IMR-90 (cell line): ENCODE measurements around the gene TEDC2. TPM values are rescaled to one million over a fixed set of nuclear protein-coding genes. Genes with fewer than 3 reads are reported as not detected.
A peak's percentile ranks its signal among the peaks of the same experiment; 100 is the strongest.

ENCODE experiments used
- ATAC-seq: fragments of 200-7000 bp; cut with Tn5 transposase; 2 replicates; pipeline ENCODE4 v1.9.1; 2020; ENCODE audit warnings: low read depth, mild to moderate bottlenecking, moderate library complexity
- BruUV-seq: library from RNA; stranded (reverse); fragments of 400-500 nt; replicated peaks from 2 replicates; lab custom pipeline; 2021; lab: Mats Ljungman, UMichigan
- CTCF ChIA-PET: fragments of 300-600 bp; formaldehyde crosslinking; extraction: SDS; loops from one replicate; lab custom pipeline; 2021; ENCODE audit warnings: antibody characterized with exemption; lab: Yijun Ruan, JAX
- POLR2A ChIA-PET: fragments of 300-600 bp; sonication (Branson Sonifier 250); formaldehyde crosslinking; loops from one replicate; lab custom pipeline; 2022; ENCODE audit warnings: antibody characterized with exemption; ENCODE audit not compliant: unreplicated experiment; lab: Charles Lee
- DNase-seq: peaks from one replicate; pipeline ENCODE4 v3.0.0; 2013
- H2AFZ ChIP-seq: replicated peaks from 2 replicates; pipeline ENCODE3; 2013; ENCODE audit warnings: low read length, mild to moderate bottlenecking; ENCODE audit not compliant: poor library complexity
- H2AK5ac ChIP-seq: 2 replicates; pipeline ENCODE4 v1.6.1; 2013; ENCODE audit warnings: low read depth, low read length, inconsistent platforms
- H2AK9ac ChIP-seq: replicated peaks from 2 replicates; pipeline ENCODE3; 2013; ENCODE audit warnings: mild to moderate bottlenecking, low read depth, low read length, moderate library complexity; ENCODE audit not compliant: poor library complexity
- H2BK120ac ChIP-seq: 2 replicates; pipeline ENCODE4 v1.6.1; 2013; ENCODE audit warnings: low read depth, low read length, inconsistent platforms
- H2BK15ac ChIP-seq: 3 replicates; pipeline ENCODE4 v1.6.1; 2013; ENCODE audit warnings: low read depth, low read length, inconsistent platforms
- H2BK20ac ChIP-seq: 2 replicates; pipeline ENCODE4 v1.6.1; 2013; ENCODE audit warnings: low read depth, mild to moderate bottlenecking, inconsistent platforms, low read length, moderate library complexity
- H2BK5ac ChIP-seq: 2 replicates; pipeline ENCODE4 v1.6.1; 2013; ENCODE audit warnings: mild to moderate bottlenecking, low read depth, low read length, inconsistent platforms; ENCODE audit not compliant: poor library complexity, severe bottlenecking
- H3K14ac ChIP-seq: replicated peaks from 2 replicates; pipeline ENCODE4 v1.6.1; 2013; ENCODE audit warnings: low read depth, low read length, inconsistent platforms
- H3K18ac ChIP-seq: 2 replicates; pipeline ENCODE4 v1.6.1; 2013; ENCODE audit warnings: low read depth, low read length, control low read depth
- H3K23ac ChIP-seq: 2 replicates; pipeline ENCODE4 v1.6.1; 2013; ENCODE audit warnings: low read depth, low read length, inconsistent platforms
- H3K27ac ChIP-seq: 2 replicates; pipeline ENCODE4 v1.5.1; 2013; ENCODE audit warnings: mild to moderate bottlenecking, control low read depth, low read length; ENCODE audit not compliant: insufficient read depth
- H3K27me3 ChIP-seq: 2 replicates; pipeline ENCODE4 v1.6.1; 2013; ENCODE audit warnings: low read length; ENCODE audit not compliant: control insufficient read depth, insufficient read depth
- H3K36me3 ChIP-seq: 2 replicates; pipeline ENCODE4 v1.6.1; 2013; ENCODE audit warnings: low read length, mixed read lengths; ENCODE audit not compliant: control insufficient read depth, insufficient read depth
- H3K4ac ChIP-seq: 2 replicates; pipeline ENCODE4 v1.6.1; 2013; ENCODE audit warnings: low read depth, low read length, inconsistent platforms
- H3K4me1 ChIP-seq: 2 replicates; pipeline ENCODE4 v1.6.1; 2013; ENCODE audit warnings: low read length, mixed read lengths; ENCODE audit not compliant: control insufficient read depth, insufficient read depth
- H3K4me2 ChIP-seq: 2 replicates; pipeline ENCODE4 v1.6.1; 2013; ENCODE audit warnings: low read depth, mild to moderate bottlenecking, control low read depth, low read length, moderate library complexity
- H3K4me3 ChIP-seq: 2 replicates; pipeline ENCODE4 v1.5.1; 2013; ENCODE audit warnings: low read depth, mild to moderate bottlenecking, control low read depth, low read length, moderate library complexity; ENCODE audit not compliant: insufficient read depth
- H3K56ac ChIP-seq: 2 replicates; pipeline ENCODE4 v1.6.1; 2013; ENCODE audit warnings: low read length, inconsistent platforms; ENCODE audit not compliant: insufficient read depth; ENCODE audit errors: extremely low read depth
- H3K79me1 ChIP-seq, 2 experiments: 2 replicates each; pipeline ENCODE4 v1.6.1; 2013; ENCODE audit warnings: low read length in 2 of 2, inconsistent platforms in 1 of 2, low read depth in 1 of 2
- H3K9ac ChIP-seq: 2 replicates; pipeline ENCODE4 v1.6.1; 2013; ENCODE audit warnings: low read depth, low read length, control low read depth
- H3K9me1 ChIP-seq: 2 replicates; pipeline ENCODE4 v1.6.1; 2013; ENCODE audit warnings: low read length, inconsistent platforms; ENCODE audit not compliant: insufficient read depth
- H3K9me3 ChIP-seq: 2 replicates; pipeline ENCODE4 v1.6.1; 2013; ENCODE audit warnings: low read length; ENCODE audit not compliant: control insufficient read depth, insufficient read depth
- H4K20me1 ChIP-seq: 2 replicates; pipeline ENCODE4 v1.6.1; 2013; ENCODE audit warnings: low read length, inconsistent platforms; ENCODE audit not compliant: insufficient read depth
- H4K5ac ChIP-seq: 2 replicates; pipeline ENCODE4 v1.6.1; 2013; ENCODE audit warnings: mild to moderate bottlenecking, low read depth, low read length, control low read depth
- H4K8ac ChIP-seq, 2 experiments: 2 replicates each; pipeline ENCODE4 v1.6.1; 2013; ENCODE audit warnings: low read depth in 2 of 2, low read length in 2 of 2, control low read depth in 1 of 2, inconsistent platforms in 1 of 2
- H4K91ac ChIP-seq: 2 replicates; pipeline ENCODE4 v1.6.1; 2013; ENCODE audit warnings: low read depth, low read length, inconsistent platforms; ENCODE audit not compliant: insufficient read depth
- BHLHE40 ChIP-seq: fragments of 150-350 bp; IDR thresholded peaks from 2 replicates; pipeline ENCODE4 v1.6.1; 2016; ENCODE audit warnings: mild to moderate bottlenecking, low read depth, low read length
- CEBPB ChIP-seq: IDR thresholded peaks from 2 replicates; pipeline ENCODE4 v1.6.1; 2012; ENCODE audit warnings: low read depth, low read length, improper control_type of control experiment
- CHD1 ChIP-seq: IDR thresholded peaks from 2 replicates; pipeline ENCODE4 v1.6.1; 2012; ENCODE audit warnings: low read depth, low read length, improper control_type of control experiment
- ELK1 ChIP-seq: fragments of 150-350 bp; IDR thresholded peaks from 2 replicates; pipeline ENCODE4 v1.6.1; 2016; ENCODE audit warnings: low read depth, mild to moderate bottlenecking, low read length, moderate library complexity, borderline replicate concordance
- FOS ChIP-seq: fragments of 150-350 bp; IDR thresholded peaks from 2 replicates; pipeline ENCODE4 v1.6.1; 2016; ENCODE audit warnings: low read depth, low read length
- MAFK ChIP-seq: IDR thresholded peaks from 2 replicates; pipeline ENCODE4 v1.6.1; 2012; ENCODE audit warnings: low read depth, low read length, improper control_type of control experiment
- MAZ ChIP-seq: IDR thresholded peaks from 2 replicates; pipeline ENCODE4 v1.6.1; 2012; ENCODE audit warnings: low read depth, mild to moderate bottlenecking, low read length, improper control_type of control experiment, moderate library complexity, borderline replicate concordance
- MXI1 ChIP-seq: IDR thresholded peaks from 2 replicates; pipeline ENCODE4 v1.6.1; 2012; ENCODE audit warnings: low read depth, mild to moderate bottlenecking, low read length, moderate library complexity, borderline replicate concordance
- NFE2L2 ChIP-seq: fragments of 150-350 bp; IDR thresholded peaks from 2 replicates; pipeline ENCODE4 v1.6.1; 2016; ENCODE audit warnings: low read depth, mild to moderate bottlenecking, low read length
- POLR2A ChIP-seq: IDR thresholded peaks from 2 replicates; pipeline ENCODE4 v1.6.1; 2012; ENCODE audit warnings: mild to moderate bottlenecking, low read depth, low read length
- RAD21 ChIP-seq: IDR thresholded peaks from 2 replicates; pipeline ENCODE4 v1.6.1; 2012; ENCODE audit warnings: low read length, improper control_type of control experiment
- RCOR1 ChIP-seq: IDR thresholded peaks from 2 replicates; pipeline ENCODE4 v1.6.1; 2012; ENCODE audit warnings: mild to moderate bottlenecking, low read length, improper control_type of control experiment; ENCODE audit not compliant: insufficient replicate concordance
- RFX5 ChIP-seq: IDR thresholded peaks from 2 replicates; pipeline ENCODE4 v1.8.0; 2012; ENCODE audit warnings: low read depth, mild to moderate bottlenecking, low read length, moderate library complexity
- SMC3 ChIP-seq: fragments of 150-350 bp; IDR thresholded peaks from 2 replicates; pipeline ENCODE4 v1.6.1; 2016; ENCODE audit warnings: low read depth, mild to moderate bottlenecking, antibody characterized with exemption, low read length, moderate library complexity
- WGBS, 2 experiments: methylation state at CpG; one replicate each; pipeline versions ENCODE4 v1.1.5 to v1.1.7; 2013; ENCODE audit warnings: missing lambda C conversion rate in 2 of 2; ENCODE audit not compliant: insufficient read length in 1 of 2; ENCODE audit errors: extremely low coverage in 2 of 2; 5-methylcytosine and 5-hydroxymethylcytosine counted together
- dilution Hi-C: fragments of 300-500 bp; cut with HindIII; formaldehyde crosslinking; loops from one replicate; pipeline ENCODE4 v1.14.3; 2018; ENCODE audit warnings: low sequenced_read_pairs; ENCODE audit not compliant: unreplicated experiment
- in situ Hi-C: fragments of 300-500 bp; cut with MboI; formaldehyde crosslinking; loops from 3 replicates; pipeline ENCODE4 v1.14.3; 2019; ENCODE audit warnings: low sequenced_read_pairs, inconsistent platforms, mixed read lengths
- intact Hi-C: fragments of 100-400 bp; cut with micrococcal nuclease; formaldehyde crosslinking; loops from 2 replicates; pipeline ENCODE4 v1.10.0; 2022
- polyA plus RNA-seq, 3 experiments: library from polyadenylated mRNA; depleted of rRNA; stranded (reverse); fragments of >200 nt; gene quantifications; 2 replicates each; pipeline ENCODE4 v1.2.3, GENCODE V29; 2012; ENCODE audit warnings: low replicate concordance in 1 of 3
- total RNA-seq: library from RNA; depleted of rRNA; stranded (reverse); fragments of >200 nt; gene quantifications from 2 replicates; pipeline ENCODE4 v1.2.3, GENCODE V29; 2012
- TF ChIP-seq, protein P1 (sequence below): fragments of 150-350 bp; IDR thresholded peaks from 2 replicates; pipeline ENCODE4 v1.6.1; 2017; ENCODE audit warnings: mild to moderate bottlenecking, antibody characterized with exemption, low read length, low read depth

TEDC2 gene
- total and polyA plus RNA-seq, 2 of the 4 experiments (the other 2 are of a cell fraction) = 3.6 to 7.3 TPM

DNA sequence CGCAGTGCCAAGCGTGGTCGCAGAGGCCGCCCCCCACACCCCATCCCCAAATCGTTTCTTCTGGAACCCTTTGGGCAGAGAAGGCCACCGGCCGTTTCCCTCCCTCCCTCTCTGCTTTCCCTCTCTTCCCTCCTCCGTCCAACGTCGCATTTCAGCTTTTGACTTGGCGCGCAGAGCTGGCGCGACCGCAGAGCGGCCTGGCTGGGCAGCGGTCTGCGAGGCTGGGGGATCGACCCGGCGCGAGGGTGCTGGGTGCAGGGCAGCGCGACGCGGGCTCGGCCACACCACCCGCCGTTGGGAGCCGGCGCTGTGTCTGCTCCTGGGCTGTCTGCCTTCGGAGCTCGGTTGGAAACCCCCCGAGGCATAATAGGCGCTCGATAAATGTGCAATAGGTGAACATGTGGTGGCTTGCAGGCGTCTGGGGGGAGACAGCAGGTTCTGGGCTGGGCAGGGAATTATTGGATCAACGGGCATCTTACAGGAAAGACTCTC lies 8.4 kb downstream of the TEDC2 start (continued):
- TF ChIP-seq RCOR1 = no peak

DNA sequence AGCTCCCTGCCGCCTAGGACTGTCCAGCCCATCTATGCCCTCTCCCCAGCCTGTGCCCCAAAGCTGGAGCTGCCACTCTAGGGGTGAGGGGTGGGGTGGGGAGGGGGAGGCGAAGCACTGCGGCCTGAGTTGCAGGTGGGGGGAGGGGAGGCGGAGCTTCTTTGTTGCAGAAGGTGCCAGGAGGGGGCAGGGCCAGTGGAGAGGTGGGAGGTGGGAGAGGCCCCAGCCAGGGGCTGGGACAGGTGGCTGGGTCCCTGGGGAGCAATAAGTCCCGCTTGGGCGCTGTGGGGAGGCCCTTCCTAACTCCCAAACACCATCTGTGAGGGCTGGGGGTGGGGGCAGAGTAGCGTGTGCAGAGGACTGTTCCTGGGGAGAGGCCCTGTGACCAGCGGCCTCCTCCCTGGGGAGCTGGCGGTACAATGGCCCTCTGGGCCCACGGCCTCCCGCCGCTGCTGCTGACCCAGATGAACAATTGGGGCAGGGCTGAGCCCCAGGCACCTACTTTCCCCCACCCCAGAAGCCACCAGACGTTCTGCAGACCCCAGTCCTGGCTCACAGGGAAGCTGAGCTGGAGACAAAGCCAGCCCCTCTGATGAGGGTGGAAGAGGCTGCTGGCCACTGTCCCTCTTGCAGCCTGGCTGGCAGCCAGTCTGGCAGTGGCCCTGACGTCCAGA lies 9.0 kb downstream of the TEDC2 start:
- Histone ChIP-seq H2AK9ac (peak overlapping the region; percentile 97), H3K9me3 (no peaks in the 10 kb centered on the region), H3K23ac (no peak overlapping the region), H2AFZ (peak overlapping the region; percentile 95), H2BK15ac (no peak overlapping the region), H3K4ac (no peak overlapping the region), H2BK20ac (no peak overlapping the region), H2AK5ac (peak overlapping the region; percentile 49; the same call in 1 of the 2 replicates), H3K18ac (no peak overlapping the region), H2BK5ac (no peak overlapping the region), H3K9me1 (peaks cover 8% of the 10 kb centered on the region), H4K20me1 (0 out of 2 replicates have a peak, but pooled peaks cover 5% of the 10 kb centered on the region), H3K27ac (no peak overlapping the region), H4K91ac (no peak overlapping the region), H3K4me3 (no peak overlapping the region), H3K4me1 (peaks cover 20% of the 10 kb centered on the region), H3K36me3 (no peaks in the 10 kb centered on the region), H3K14ac (no peak overlapping the region), H4K8ac (no peak overlapping the region), H3K4me2 (peak overlapping the region; percentile 92), H3K56ac (no peak overlapping the region), H3K79me1 (peaks cover 5 to 15% of the 10 kb centered on the region in 2 experiments; a peak in 1 of 4 replicates), H3K9ac (no peak overlapping the region), H2BK120ac (no peak overlapping the region), H3K27me3 (no peaks in the 10 kb centered on the region; the same call in 1 of the 2 replicates), H4K5ac (no peak overlapping the region)
- no TSS peak for BruUV-seq
- in situ Hi-C loops (no loop called here), dilution Hi-C loops (no loop called here), intact Hi-C loops (no loop called here)
- ATAC-seq = no peak
- POLR2A ChIA-PET = no interaction called here
- CTCF ChIA-PET = interaction anchor here (1.2 kb wide), 1 partner anchor 33 kb away, joined by 4 read pairs; no protein-coding TSS in a partner anchor
- no peak for DNase-seq
- 36% methylated on average over 6 of the region's 14 CpGs; no CpG with 5 or more reads in 1 of the 2 experiments for WGBS, 2 experiments
- TF ChIP-seq MAZ = no peak
- no peak for TF ChIP-seq RAD21
- no peak for TF ChIP-seq RFX5
- no peak for TF ChIP-seq FOS
- no peak for TF ChIP-seq POLR2A
- TF ChIP-seq CHD1 = no peak
- TF ChIP-seq BHLHE40 = no peak
- no peak for TF ChIP-seq SMC3
- no peak for TF ChIP-seq MAFK
- no peak for TF ChIP-seq MXI1
- no peak for TF ChIP-seq ELK1
- TF ChIP-seq, protein P1, sequence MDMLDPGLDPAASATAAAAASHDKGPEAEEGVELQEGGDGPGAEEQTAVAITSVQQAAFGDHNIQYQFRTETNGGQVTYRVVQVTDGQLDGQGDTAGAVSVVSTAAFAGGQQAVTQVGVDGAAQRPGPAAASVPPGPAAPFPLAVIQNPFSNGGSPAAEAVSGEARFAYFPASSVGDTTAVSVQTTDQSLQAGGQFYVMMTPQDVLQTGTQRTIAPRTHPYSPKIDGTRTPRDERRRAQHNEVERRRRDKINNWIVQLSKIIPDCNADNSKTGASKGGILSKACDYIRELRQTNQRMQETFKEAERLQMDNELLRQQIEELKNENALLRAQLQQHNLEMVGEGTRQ = no peak
- TF ChIP-seq RCOR1 = no peak
- TF ChIP-seq NFE2L2 = no peak
- no peak for TF ChIP-seq CEBPB
